ENCODE data around the gene CTNS.

- TF ChIP-seq CTCF (optimal IDR thresholded peaks at IDR 0.05 in 1 of 3, IDR thresholded peaks at IDR 0.05 in 1 of 3, conservative IDR thresholded peaks at IDR 0.05 in 1 of 3; ENCODE audit: extremely low read depth in 1 of 3, insufficient read depth in 2 of 3, low read length in 3 of 3) (no peak), EZH2 (IDR thresholded peaks at IDR 0.05; ENCODE audit: low read length) (no peak)
Measured at GRCh38 chr17:3666516-3666915, 30.0 kb downstream of the CTNS start.

Measured in keratinocyte (primary cell).